ENCODE data around the gene PCF11.
"Not testable (repeated sequence)": the region's sequence is repeated elsewhere in the genome, so short reads cannot be mapped to it uniquely, and the experiment has no call there.

Gene PCF11

DNA sequence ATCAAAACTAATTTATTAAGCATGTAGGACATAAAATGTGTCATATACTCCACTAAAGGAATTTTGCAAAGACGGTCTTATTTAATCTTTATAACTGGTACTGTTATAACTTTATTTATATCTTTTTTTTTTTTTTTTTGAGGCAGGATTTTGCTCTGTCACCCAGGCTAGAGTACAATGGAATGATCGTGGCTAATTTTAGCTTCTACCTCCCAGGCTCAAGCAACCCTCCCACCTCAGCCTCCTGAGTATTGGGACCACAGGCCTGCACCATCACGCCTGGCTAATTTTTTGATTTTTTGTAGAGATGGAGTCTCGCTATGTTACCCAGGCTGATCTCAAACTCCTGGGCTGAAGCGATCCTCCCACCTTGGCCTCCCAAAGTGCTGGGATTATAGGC lies 31.4 kb upstream of the PCF11 start:
- no peak for DNase-seq
- no peak overlapping the region for H3K27ac ChIP-seq
- TF ChIP-seq, protein P1, sequence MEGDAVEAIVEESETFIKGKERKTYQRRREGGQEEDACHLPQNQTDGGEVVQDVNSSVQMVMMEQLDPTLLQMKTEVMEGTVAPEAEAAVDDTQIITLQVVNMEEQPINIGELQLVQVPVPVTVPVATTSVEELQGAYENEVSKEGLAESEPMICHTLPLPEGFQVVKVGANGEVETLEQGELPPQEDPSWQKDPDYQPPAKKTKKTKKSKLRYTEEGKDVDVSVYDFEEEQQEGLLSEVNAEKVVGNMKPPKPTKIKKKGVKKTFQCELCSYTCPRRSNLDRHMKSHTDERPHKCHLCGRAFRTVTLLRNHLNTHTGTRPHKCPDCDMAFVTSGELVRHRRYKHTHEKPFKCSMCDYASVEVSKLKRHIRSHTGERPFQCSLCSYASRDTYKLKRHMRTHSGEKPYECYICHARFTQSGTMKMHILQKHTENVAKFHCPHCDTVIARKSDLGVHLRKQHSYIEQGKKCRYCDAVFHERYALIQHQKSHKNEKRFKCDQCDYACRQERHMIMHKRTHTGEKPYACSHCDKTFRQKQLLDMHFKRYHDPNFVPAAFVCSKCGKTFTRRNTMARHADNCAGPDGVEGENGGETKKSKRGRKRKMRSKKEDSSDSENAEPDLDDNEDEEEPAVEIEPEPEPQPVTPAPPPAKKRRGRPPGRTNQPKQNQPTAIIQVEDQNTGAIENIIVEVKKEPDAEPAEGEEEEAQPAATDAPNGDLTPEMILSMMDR (IDR thresholded peaks at IDR 0.05; ENCODE audit: low read depth, low read length) = no peak

DNA sequence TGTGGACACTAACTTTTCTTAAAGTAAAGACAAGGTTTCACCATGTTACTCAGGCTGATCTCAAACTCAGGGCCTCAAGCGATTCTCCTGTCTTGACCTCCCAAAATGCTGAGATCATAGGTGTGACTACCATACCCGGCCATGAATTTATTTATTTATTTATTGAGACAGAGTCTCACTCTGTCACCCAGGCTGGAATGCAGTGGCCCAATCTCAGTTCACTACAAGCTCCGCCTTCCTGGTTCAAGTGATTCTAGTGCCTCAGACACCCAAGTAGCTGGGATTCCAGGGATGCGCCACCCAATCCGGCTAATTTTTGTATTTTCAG lies 29.7 kb upstream of the PCF11 start:
- no peak for DNase-seq
- TF ChIP-seq, protein P1 (IDR thresholded peaks at IDR 0.05; ENCODE audit: low read depth, low read length) = no peak
- no peak overlapping the region for H3K27ac ChIP-seq
- H3K9me3 ChIP-seq (ENCODE audit: severe bottlenecking) = no peaks in the 10 kb centered on the region
- no peaks in the 10 kb centered on the region for H3K36me3 ChIP-seq
- no peaks in the 10 kb centered on the region for H3K27me3 ChIP-seq (ENCODE audit: insufficient read depth, low read depth, severe bottlenecking)
- no peak overlapping the region for H3K4me3 ChIP-seq (ENCODE audit: low read depth, low read length)

More for the DNA sequence above, 31.4 kb upstream of the PCF11 start:
- Histone ChIP-seq H3K36me3 (no peaks in the 10 kb centered on the region), H3K4me3 (ENCODE audit: low read depth, low read length) (no peak overlapping the region), H3K27me3 (ENCODE audit: insufficient read depth, low read depth, severe bottlenecking) (no peaks in the 10 kb centered on the region), H3K9me3 (ENCODE audit: severe bottlenecking) (no peaks in the 10 kb centered on the region)

DNA sequence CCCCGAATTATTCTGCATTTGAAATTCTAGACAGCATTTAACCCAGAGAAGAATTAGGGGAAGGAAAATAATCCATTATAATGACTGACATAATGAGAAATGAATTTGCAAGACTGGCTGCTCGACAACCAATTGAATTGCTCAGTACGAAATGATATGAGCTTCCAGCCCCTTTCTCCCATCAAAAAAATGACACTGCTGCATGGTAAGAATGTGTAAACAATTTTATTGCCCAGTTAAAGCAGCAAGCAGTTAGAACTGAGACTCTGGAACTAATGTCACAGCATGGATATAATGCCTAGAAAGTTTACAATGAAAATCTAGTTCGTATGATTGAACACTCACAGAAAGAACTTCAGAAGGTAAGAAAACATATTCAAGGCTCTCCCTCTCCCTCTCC lies 24.7 kb upstream of the PCF11 start:
- Histone ChIP-seq H3K36me3 (no peaks in the 10 kb centered on the region), H3K9me3 (ENCODE audit: severe bottlenecking) (peaks cover 3% of the 10 kb centered on the region), H3K27ac (no peak overlapping the region), H3K4me3 (ENCODE audit: low read depth, low read length) (no peak overlapping the region), H3K27me3 (ENCODE audit: insufficient read depth, low read depth, severe bottlenecking) (no peaks in the 10 kb centered on the region)
- no peak for DNase-seq
- TF ChIP-seq, protein P1 (IDR thresholded peaks at IDR 0.05; ENCODE audit: low read depth, low read length) = no peak

DNA sequence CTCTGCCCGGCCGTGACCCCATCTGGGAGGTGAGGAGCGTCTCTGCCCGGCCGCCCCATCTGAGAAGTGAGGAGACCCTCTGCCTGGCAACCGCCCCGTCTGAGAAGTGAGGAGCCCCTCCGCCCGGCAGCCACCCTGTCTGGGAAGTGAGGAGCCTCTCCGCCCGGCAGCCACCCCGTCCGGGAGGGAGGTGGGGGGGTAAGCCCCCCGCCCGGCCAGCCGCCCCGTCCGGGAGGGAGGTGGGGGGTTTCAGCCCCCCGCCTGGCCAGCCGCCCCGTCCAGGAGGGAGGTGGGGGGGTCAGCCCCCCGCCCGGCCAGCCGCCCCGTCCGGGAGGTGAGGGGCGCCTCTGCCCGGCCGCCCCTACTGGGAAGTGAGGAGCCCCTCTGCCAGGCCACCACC lies 23.7 kb upstream of the PCF11 start:
- H3K27me3 ChIP-seq (ENCODE audit: insufficient read depth, low read depth, severe bottlenecking); H3K4me3 ChIP-seq (ENCODE audit: low read depth, low read length); H3K27ac ChIP-seq; H3K36me3 ChIP-seq; DNase-seq; H3K9me3 ChIP-seq (ENCODE audit: severe bottlenecking): not testable (repeated sequence)

DNA sequence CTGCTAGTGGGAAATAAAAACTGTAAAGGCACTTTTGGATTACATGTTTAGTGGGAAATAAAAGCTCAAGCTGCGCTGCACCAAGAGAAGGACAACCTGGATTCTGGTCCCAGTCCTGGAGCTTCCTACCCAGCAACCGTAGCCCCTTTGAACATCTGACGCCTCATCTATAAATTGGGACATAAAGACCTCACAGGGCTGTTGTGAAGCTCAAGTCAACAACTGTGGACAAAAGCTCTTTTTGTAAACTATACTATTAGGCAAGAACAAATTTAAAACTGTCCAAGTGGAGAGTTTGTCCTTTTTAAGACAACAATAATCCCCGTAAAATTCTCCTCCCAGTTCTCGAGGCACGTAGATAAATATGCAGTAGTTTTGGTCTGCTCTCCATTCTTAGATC lies 17.6 kb upstream of the PCF11 start:
- no peaks in the 10 kb centered on the region for H3K36me3 ChIP-seq
- DNase-seq = no peak
- H3K27ac ChIP-seq = no peak overlapping the region

DNA sequence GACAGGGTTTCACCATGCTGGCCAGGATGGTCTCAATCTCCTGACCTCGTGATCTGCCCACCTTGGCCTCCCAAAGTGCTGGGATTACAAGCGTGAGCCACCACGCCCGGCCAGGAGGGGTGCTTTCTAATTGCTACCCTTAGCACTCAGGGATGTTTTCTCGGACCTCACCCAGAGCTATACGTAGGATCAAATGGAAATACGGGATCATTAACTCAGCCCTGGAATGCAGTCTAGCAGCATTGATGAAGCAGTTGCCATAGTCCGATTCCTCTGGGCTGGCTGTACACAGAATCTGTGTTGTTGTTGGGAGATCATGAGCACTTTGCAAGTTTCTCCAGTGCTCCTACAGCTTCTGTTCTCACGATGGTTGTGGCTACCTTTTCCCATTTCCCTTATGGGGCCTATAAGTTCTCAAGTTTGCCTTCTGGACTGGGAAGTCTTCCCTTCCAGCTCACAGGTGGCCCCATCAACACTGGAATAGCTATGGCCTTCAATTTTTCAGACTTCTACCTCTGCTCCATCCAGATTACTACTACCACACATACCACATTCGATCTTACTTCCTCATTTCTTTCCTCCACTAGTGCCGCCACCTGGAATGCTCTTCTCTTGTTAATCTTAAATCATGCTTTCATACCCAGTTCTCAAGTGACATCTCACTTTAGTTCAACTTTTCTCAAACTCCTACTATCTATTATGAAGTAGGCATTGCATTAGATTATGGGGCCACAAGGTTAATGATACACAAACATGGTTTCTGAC lies 16.1 kb upstream of the PCF11 start:
- no peaks in the 10 kb centered on the region for H3K9me3 ChIP-seq (ENCODE audit: severe bottlenecking)
- no peak for DNase-seq

More for the DNA sequence above, 17.6 kb upstream of the PCF11 start:
- Histone ChIP-seq H3K4me3 (ENCODE audit: low read depth, low read length) (no peak overlapping the region), H3K27me3 (ENCODE audit: insufficient read depth, low read depth, severe bottlenecking) (no peaks in the 10 kb centered on the region), H3K9me3 (ENCODE audit: severe bottlenecking) (no peaks in the 10 kb centered on the region)
- TF ChIP-seq, protein P1 (IDR thresholded peaks at IDR 0.05; ENCODE audit: low read depth, low read length) = no peak

More for the DNA sequence above, 16.1 kb upstream of the PCF11 start:
- no peaks in the 10 kb centered on the region for H3K36me3 ChIP-seq
- no peak overlapping the region for H3K4me3 ChIP-seq (ENCODE audit: low read depth, low read length)
- H3K27ac ChIP-seq = no peak overlapping the region
- H3K27me3 ChIP-seq (ENCODE audit: insufficient read depth, low read depth, severe bottlenecking) = no peaks in the 10 kb centered on the region
- TF ChIP-seq, protein P1 (IDR thresholded peaks at IDR 0.05; ENCODE audit: low read depth, low read length) = no peak

All from WERI-Rb-1 (cell line).